C4-2B (cell line): Measurements from ENCODE around the gene TTC6.

Source experiments
- H3K27ac ChIP-seq: fragments of 450-650 bp; 2 replicates; pipeline ENCODE4 v1.5.1; 2017
- CTCF ChIP-seq: fragments of 450-650 bp; conservative IDR thresholded peaks from 2 replicates; pipeline ENCODE4 v1.5.1; 2017; ENCODE audit warnings: mild to moderate bottlenecking
- ZFX ChIP-seq: fragments of 450-650 bp; IDR thresholded peaks from 2 replicates; pipeline ENCODE4 v1.6.1; 2017

TTC6 gene

GRCh38 chr14:37599507-37600368, 4.3 kb downstream of the TTC6 start:
- peak overlapping the region; percentile 91 for H3K27ac ChIP-seq
- TF ChIP-seq ZFX (no peak), CTCF (no peak)

GRCh38 chr14:37600880-37601741, 5.7 kb downstream of the TTC6 start:
- peak overlapping the region; percentile 8; the same call in 1 of the 2 replicates for H3K27ac ChIP-seq
- TF ChIP-seq ZFX = no peak
- TF ChIP-seq CTCF = no peak

- TF ChIP-seq ZFX = no peak
- no peak for TF ChIP-seq CTCF
Observed at GRCh38 chr14:37601865-37602264, 6.4 kb downstream of the TTC6 start.

GRCh38 chr14:37602605-37603453, 7.4 kb downstream of the TTC6 start:
- H3K27ac ChIP-seq = no peak overlapping the region
- TF ChIP-seq CTCF (no peak), ZFX (no peak)

More at GRCh38 chr14:37601865-37602264, 6.4 kb downstream of the TTC6 start:
- peak overlapping the region; percentile 3; the same call in 1 of the 2 replicates for H3K27ac ChIP-seq

- TF ChIP-seq CTCF = no peak
- TF ChIP-seq ZFX = no peak
- no peak overlapping the region for H3K27ac ChIP-seq
Observed at GRCh38 chr14:37603688-37604251, 8.3 kb downstream of the TTC6 start.

GRCh38 chr14:37606678-37607077, 11.2 kb downstream of the TTC6 start:
- H3K27ac ChIP-seq = no peak overlapping the region
- TF ChIP-seq ZFX (no peak), CTCF (no peak)
